Smooth muscle cell (in vitro differentiated cells): ENCODE measurements around the gene FOXJ3. TPM values are rescaled to one million over a fixed set of nuclear protein-coding genes. Genes with fewer than 3 reads are reported as not detected.

ENCODE experiments used
- DNase-seq: peaks from one replicate; lab custom pipeline; 2025; ENCODE audit not compliant: unreplicated experiment; lab: John Stamatoyannopoulos, UW
- H2AFZ ChIP-seq: fragments of 200-600 bp; sonication (generic); 2 replicates; pipeline ENCODE4 v1.6.0; 2016; ENCODE audit warnings: antibody characterized with exemption, low read depth, mild to moderate bottlenecking
- H3F3A ChIP-seq: fragments of 200-600 bp; sonication (generic); 2 replicates; pipeline ENCODE4 v1.6.0; 2017; ENCODE audit warnings: antibody characterized with exemption, low read depth
- H3K27ac ChIP-seq: fragments of 200-600 bp; sonication (generic); 2 replicates; pipeline ENCODE4 v1.5.1; 2016; ENCODE audit warnings: low read depth, mild to moderate bottlenecking
- H3K27me3 ChIP-seq: fragments of 200-600 bp; sonication (generic); 2 replicates; pipeline ENCODE4 v1.6.1; 2016; ENCODE audit warnings: low read depth, mild to moderate bottlenecking
- H3K36me3 ChIP-seq: fragments of 200-600 bp; sonication (generic); 2 replicates; pipeline ENCODE4 v1.5.1; 2016; ENCODE audit warnings: low read depth
- H3K4me1 ChIP-seq: fragments of 200-600 bp; sonication (generic); 2 replicates; pipeline ENCODE4 v1.5.1; 2016; ENCODE audit warnings: low read depth
- H3K4me2 ChIP-seq: fragments of 200-600 bp; sonication (generic); 2 replicates; pipeline ENCODE4 v1.6.0; 2016; ENCODE audit warnings: mild to moderate bottlenecking
- H3K4me3 ChIP-seq: fragments of 200-600 bp; sonication (generic); 2 replicates; pipeline ENCODE4 v1.5.1; 2016; ENCODE audit warnings: mild to moderate bottlenecking
- H3K79me2 ChIP-seq: fragments of 200-600 bp; sonication (generic); 2 replicates; pipeline ENCODE4 v1.6.0; 2016; ENCODE audit warnings: low read depth, mild to moderate bottlenecking
- H3K9ac ChIP-seq: fragments of 200-600 bp; sonication (generic); 2 replicates; pipeline ENCODE4 v1.6.0; 2016; ENCODE audit warnings: low read depth
- H3K9me3 ChIP-seq: fragments of 200-600 bp; sonication (generic); replicated peaks from 2 replicates; pipeline ENCODE4 v1.5.1; 2016; ENCODE audit warnings: low read depth
- H4K20me1 ChIP-seq: fragments of 200-600 bp; sonication (generic); 2 replicates; pipeline ENCODE4 v1.6.0; 2016; ENCODE audit warnings: low read depth
- CTCF ChIP-seq: fragments of 200-600 bp; sonication (generic); IDR thresholded peaks from 2 replicates; pipeline ENCODE4 v1.5.1; 2017; ENCODE audit warnings: borderline replicate concordance, mild to moderate bottlenecking, antibody characterized with exemption; ENCODE audit not compliant: insufficient read depth, poor library complexity, severe bottlenecking
- WGBS: methylation state at CpG from one replicate; pipeline ENCODE4 v1.1.7; 2016; ENCODE audit warnings: low lambda C conversion rate; 5-methylcytosine and 5-hydroxymethylcytosine counted together
- polyA plus RNA-seq: library from polyadenylated mRNA; unstranded; fragments of >200 nt; fragmentation: Nextera tagmentation; extraction: Ambion mirVana; gene quantifications from 2 replicates; pipeline ENCODE4 v1.2.1, GENCODE V29; 2016
- total RNA-seq: library from RNA; depleted of rRNA; stranded (reverse); fragments of >200 nt; gene quantifications from 2 replicates; pipeline ENCODE4 v1.2.3, GENCODE V29; 2014

FOXJ3 gene
- total and polyA plus RNA-seq, 2 experiments from 2014 or later, result 19.3 to 40.9 TPM

DNA sequence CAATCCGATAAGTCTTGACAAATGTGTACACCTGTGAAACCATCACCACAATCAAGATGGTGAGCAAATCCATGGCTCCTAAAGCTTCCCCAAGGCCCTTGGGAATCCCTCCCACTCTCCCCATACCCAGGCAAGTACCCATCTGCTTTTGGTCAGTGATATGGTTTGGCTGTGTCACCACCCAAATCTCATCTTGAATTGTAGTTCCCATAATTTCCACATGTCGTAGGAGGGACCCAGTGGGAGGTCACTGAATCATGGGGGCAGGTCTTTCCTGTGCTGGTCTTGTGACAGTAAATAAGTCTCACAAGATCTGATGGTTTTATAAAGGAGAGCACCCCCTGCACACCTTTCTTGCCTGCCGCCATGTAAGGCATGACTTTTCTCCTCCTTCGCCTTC lies 196.4 kb downstream of the FOXJ3 start:
- Histone ChIP-seq H3K4me3 (no peak overlapping the region), H3K79me2 (no peaks in the 10 kb centered on the region), H3K4me2 (no peak overlapping the region), H3K27ac (no peak overlapping the region), H4K20me1 (no peaks in the 10 kb centered on the region), H2AFZ (no peak overlapping the region), H3K36me3 (no peaks in the 10 kb centered on the region), H3K9me3 (no peaks in the 10 kb centered on the region), H3K4me1 (no peaks in the 10 kb centered on the region), H3K9ac (no peak overlapping the region), H3K27me3 (no peaks in the 10 kb centered on the region), H3F3A (peaks cover 6% of the 10 kb centered on the region)
- WGBS, result 96% methylated on average over 4 of the region's 4 CpGs
- no peak for DNase-seq
- no peak for TF ChIP-seq CTCF

DNA sequence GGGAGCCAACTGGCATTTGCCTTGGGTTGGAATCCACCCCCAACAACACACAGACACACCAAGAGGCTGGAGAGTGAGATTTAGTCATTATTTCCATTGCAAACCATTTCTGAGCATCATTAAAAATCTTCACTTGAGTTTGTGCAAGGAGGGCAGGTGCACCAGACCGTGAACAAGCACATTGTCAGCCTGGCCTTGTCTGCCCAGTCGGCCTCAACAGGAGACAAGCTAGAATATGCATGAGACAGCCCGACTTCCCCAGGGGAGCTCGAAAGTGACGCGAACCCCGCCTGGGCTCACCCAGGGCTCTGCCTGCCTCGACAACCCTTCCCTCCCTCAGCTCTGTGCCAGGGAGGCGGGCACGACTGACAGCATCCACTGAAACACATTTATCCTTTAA lies 197.3 kb downstream of the FOXJ3 start:
- WGBS, result 90% methylated on average over 10 of the region's 10 CpGs
- no peaks in the 10 kb centered on the region for H3K36me3 ChIP-seq
- no peaks in the 10 kb centered on the region for H3K27me3 ChIP-seq
- H3K9ac ChIP-seq, result no peak overlapping the region
- H3K27ac ChIP-seq, result no peak overlapping the region
- DNase-seq, result no peak
- H2AFZ ChIP-seq, result no peak overlapping the region
- H3F3A ChIP-seq, result peaks cover 8% of the 10 kb centered on the region
- H3K79me2 ChIP-seq, result no peaks in the 10 kb centered on the region
- H3K4me1 ChIP-seq, result no peaks in the 10 kb centered on the region
- TF ChIP-seq CTCF, result no peak
- no peaks in the 10 kb centered on the region for H3K9me3 ChIP-seq
- no peak overlapping the region for H3K4me2 ChIP-seq
- H4K20me1 ChIP-seq, result no peaks in the 10 kb centered on the region
- H3K4me3 ChIP-seq, result no peak overlapping the region

DNA sequence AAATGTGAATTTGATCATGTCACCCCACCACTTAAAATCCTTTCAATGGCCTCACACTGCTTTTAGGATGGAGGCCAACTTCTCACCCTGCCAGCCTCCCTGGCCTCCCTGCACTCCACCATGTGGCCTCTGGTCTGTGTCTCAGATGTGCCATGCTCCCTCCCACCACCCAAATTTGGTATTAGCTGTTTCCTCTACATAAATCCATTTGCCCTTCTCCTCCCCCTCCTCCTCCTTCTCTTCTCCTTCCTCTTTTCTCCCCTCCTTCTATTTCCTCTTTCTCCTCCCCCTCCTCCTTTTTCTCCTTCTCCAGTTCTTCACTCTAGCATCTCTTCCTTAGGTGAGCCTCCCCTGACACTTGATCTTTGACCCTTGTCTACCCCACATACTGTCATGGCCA lies 198.6 kb downstream of the FOXJ3 start:
- TF ChIP-seq CTCF, result no peak
- H3F3A ChIP-seq, result peaks cover 8% of the 10 kb centered on the region
- no peaks in the 10 kb centered on the region for H3K27me3 ChIP-seq
- no peak overlapping the region for H3K4me2 ChIP-seq
- H3K9ac ChIP-seq, result no peak overlapping the region
- H3K9me3 ChIP-seq, result no peaks in the 10 kb centered on the region
- H3K36me3 ChIP-seq, result no peaks in the 10 kb centered on the region
- DNase-seq, result no peak
- no peak overlapping the region for H3K27ac ChIP-seq
- H3K4me1 ChIP-seq, result no peaks in the 10 kb centered on the region
- no peaks in the 10 kb centered on the region for H4K20me1 ChIP-seq
- no peak overlapping the region for H3K4me3 ChIP-seq
- H2AFZ ChIP-seq, result no peak overlapping the region
- H3K79me2 ChIP-seq, result no peaks in the 10 kb centered on the region

DNA sequence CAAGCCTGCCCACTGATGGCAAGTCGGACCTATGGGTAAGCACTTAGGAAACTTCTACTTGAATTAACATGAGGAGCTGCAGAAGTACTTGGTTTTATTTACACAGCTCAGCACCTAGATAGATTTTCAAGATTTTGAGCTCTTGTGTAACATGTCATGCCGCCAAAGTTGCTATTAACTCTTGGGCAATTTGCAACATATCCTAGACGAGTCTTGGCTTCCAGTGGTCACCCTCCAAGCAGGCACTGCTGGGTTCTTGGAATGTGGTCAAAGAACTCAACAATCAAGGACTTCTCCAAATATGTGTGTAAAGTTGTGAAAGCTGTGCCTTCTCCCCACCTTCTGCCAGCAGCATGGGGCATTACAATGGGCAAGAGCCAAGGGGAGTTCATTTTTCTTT lies 199.6 kb downstream of the FOXJ3 start:
- Histone ChIP-seq H3K79me2 (no peaks in the 10 kb centered on the region), H3K4me2 (no peak overlapping the region), H2AFZ (no peak overlapping the region), H3K9me3 (no peaks in the 10 kb centered on the region), H3F3A (peaks cover 8% of the 10 kb centered on the region), H3K9ac (no peak overlapping the region), H3K4me3 (no peak overlapping the region), H4K20me1 (no peaks in the 10 kb centered on the region), H3K4me1 (no peaks in the 10 kb centered on the region), H3K27ac (no peak overlapping the region), H3K36me3 (no peaks in the 10 kb centered on the region), H3K27me3 (no peaks in the 10 kb centered on the region)
- 85% methylated on average over 3 of the region's 3 CpGs for WGBS
- TF ChIP-seq CTCF, result no peak
- DNase-seq, result no peak
